Spleen (tissue), 7 donors: ENCODE data around the gene DICER1.

Source experiments
- POLR2A ChIP-seq, 3 donors: fragments of 450-650 bp; IDR thresholded peaks; one replicate each; pipeline ENCODE4 v1.5.1; 2017; ENCODE audit warnings: antibody characterized with exemption in 3 of 3, mild to moderate bottlenecking in 1 of 3
- POLR2AphosphoS5 ChIP-seq, 3 donors: sonication (generic); formaldehyde crosslinking; IDR thresholded peaks; one replicate each; pipeline ENCODE4 v1.5.1; 2017; ENCODE audit warnings: antibody characterized with exemption in 3 of 3
- TF ChIP-seq, protein P1 (sequence below), 11 experiments: fragments of 200-600 bp in 7 of 11; fragments of 450-650 bp in 4 of 11; sonication (generic) in 4 of 11; IDR thresholded peaks in 8 of 11; conservative IDR thresholded peaks in 3 of 11; 1 replicate in 7 of 11; 2 replicates in 4 of 11; pipeline versions ENCODE4 v1.4.0 to v1.8.0; 2016 to 2021; ENCODE audit warnings: antibody characterized with exemption in 11 of 11, inconsistent platforms in 4 of 11, mild to moderate bottlenecking in 1 of 11
- donor health status: DM: no; HTN: no; CAD: no; lungs with moderate emphysema.
- donor health status: DM: no; HTN: no; CAD: no.
- donor health status: DM: no; HTN: no; CAD: no.

DNA sequence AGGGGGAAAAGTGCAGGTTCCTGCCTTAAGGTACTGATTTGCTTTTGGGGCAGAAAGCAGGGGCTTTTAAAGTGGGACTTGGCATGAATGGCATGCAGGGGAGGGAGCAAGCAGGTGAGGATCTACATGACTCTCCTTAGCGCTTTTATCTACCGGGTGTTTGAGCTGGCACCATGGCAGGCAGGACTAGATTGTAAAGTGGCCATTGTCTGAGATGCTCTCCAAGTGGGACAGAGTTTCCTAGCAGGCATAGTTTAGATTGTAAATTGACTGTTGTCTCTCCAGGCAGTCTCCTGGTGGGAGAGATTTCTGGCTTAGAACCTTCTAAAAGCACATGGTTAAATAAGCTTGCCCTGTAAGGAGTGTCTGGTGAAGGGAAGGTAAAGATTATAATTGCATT, 5.3 kb upstream of the DICER1 start:
- TF ChIP-seq, protein P1, sequence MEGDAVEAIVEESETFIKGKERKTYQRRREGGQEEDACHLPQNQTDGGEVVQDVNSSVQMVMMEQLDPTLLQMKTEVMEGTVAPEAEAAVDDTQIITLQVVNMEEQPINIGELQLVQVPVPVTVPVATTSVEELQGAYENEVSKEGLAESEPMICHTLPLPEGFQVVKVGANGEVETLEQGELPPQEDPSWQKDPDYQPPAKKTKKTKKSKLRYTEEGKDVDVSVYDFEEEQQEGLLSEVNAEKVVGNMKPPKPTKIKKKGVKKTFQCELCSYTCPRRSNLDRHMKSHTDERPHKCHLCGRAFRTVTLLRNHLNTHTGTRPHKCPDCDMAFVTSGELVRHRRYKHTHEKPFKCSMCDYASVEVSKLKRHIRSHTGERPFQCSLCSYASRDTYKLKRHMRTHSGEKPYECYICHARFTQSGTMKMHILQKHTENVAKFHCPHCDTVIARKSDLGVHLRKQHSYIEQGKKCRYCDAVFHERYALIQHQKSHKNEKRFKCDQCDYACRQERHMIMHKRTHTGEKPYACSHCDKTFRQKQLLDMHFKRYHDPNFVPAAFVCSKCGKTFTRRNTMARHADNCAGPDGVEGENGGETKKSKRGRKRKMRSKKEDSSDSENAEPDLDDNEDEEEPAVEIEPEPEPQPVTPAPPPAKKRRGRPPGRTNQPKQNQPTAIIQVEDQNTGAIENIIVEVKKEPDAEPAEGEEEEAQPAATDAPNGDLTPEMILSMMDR (IDR thresholded peaks at IDR 0.05 in 8 of 11, conservative IDR thresholded peaks at IDR 0.05 in 3 of 11) = no peak
- TF ChIP-seq POLR2A (IDR thresholded peaks at IDR 0.05) (no peak), POLR2AphosphoS5 (IDR thresholded peaks at IDR 0.05) (no peak)
